SH-SY5Y (cell line): ENCODE measurements around the gene NLRP1.

Experiments
- GATA2 ChIP-seq: IDR thresholded peaks from 2 replicates; pipeline ENCODE4 v1.6.1; 2011; ENCODE audit warnings: mild to moderate bottlenecking, low read depth, low read length
- GATA3 ChIP-seq: IDR thresholded peaks from 2 replicates; pipeline ENCODE4 v1.6.1; 2011; ENCODE audit warnings: low read depth, mild to moderate bottlenecking, low read length, moderate library complexity

- TF ChIP-seq GATA2 = no peak
- no peak for TF ChIP-seq GATA3
These were observed 21.1 kb upstream of the NLRP1 start for GRCh38 chr17:5605452-5605851.
